ENCODE measurements around the gene KLK3.
"Not testable (repeated sequence)": the region's sequence is repeated elsewhere in the genome, so short reads cannot be mapped to it uniquely, and the experiment has no call there.

KLK3 gene

GRCh38 chr19:50854636-50855410 is at the start of gene KLK3:
KLK3 (plus strand) TSS chr19:50854915; CDS start chr19:50854956, 41 bp downstream.
- no peak for DNase-seq

GRCh38 chr19:50808856-50809255 is 45.9 kb upstream of the KLK3 start:
- in situ Hi-C loops (cut with MboI; ENCODE audit: low pct_unique_long_range_greater_than_20kb, low sequenced_read_pairs), result no loop called here
- DNase-seq, result no peak

More at GRCh38 chr19:50854636-50855410, at the start of gene KLK3:
- in situ Hi-C loops (cut with MboI; ENCODE audit: low pct_unique_long_range_greater_than_20kb, low sequenced_read_pairs), result no loop called here

DNA sequence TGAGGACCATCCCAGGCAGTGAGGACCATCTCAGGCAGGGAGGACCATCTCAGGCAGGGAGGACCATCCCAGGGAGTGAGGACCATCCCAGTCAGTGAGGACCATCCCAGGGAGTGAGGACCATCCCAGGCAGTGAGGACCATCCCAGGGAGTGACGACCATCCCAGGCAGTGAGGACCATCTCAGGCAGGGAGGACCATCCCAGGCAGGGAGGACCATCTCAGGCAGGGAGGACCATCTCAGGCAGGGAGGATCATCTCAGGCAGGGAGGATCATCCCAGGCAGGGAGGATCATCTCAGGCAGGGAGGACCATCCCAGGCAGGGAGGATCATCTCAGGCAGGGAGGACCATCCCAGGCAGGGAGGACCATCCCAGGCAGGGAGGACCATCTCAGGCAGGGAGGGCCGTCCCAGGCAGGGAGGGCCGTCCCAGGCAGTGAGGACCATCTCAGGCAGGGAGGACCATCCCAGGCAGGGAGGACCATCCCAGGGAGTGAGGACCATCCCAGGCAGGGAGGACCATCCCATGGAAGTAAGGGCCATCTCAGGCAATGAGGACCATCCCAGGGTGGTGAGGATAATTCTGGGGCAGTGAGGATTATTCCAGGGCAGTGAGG is 43.0 kb upstream of the KLK3 start:
- in situ Hi-C loops (cut with MboI; ENCODE audit: low pct_unique_long_range_greater_than_20kb, low sequenced_read_pairs), result not testable (repeated sequence)

GRCh38 chr19:50812474-50812873 is 42.2 kb upstream of the KLK3 start:
- in situ Hi-C loops (cut with MboI; ENCODE audit: low pct_unique_long_range_greater_than_20kb, low sequenced_read_pairs), result no loop called here
- no peak for DNase-seq

More for the DNA sequence above, 43.0 kb upstream of the KLK3 start:
- DNase-seq, result not testable (repeated sequence)

GRCh38 chr19:50814883-50815282 is 39.8 kb upstream of the KLK3 start:
- DNase-seq, result no peak
- in situ Hi-C loops (cut with MboI; ENCODE audit: low pct_unique_long_range_greater_than_20kb, low sequenced_read_pairs), result no loop called here

DNA sequence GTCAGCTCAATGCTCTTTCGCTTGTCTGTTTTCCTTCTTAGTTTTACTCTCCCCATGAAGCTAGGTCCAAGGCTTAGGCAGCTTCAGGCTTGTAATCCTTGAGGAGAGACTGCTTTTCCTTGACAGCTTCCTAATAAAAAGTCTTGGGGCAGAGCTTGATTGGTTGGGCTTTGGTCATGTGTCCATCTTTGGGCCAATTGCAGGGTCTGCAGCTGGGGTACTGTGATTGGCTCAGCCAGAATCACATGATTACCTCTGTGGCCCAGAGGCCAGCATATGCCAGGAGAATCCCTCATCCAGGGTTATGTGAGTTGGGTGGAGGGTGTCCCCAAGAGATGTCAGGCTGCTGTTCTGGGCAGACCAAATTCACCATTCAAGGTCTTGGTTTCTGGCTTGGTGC is 39.3 kb upstream of the KLK3 start:
- in situ Hi-C loops (cut with MboI; ENCODE audit: low pct_unique_long_range_greater_than_20kb, low sequenced_read_pairs), result no loop called here
- DNase-seq, result no peak

- in situ Hi-C loops (cut with MboI; ENCODE audit: low pct_unique_long_range_greater_than_20kb, low sequenced_read_pairs), result no loop called here
- DNase-seq, result peak; percentile 56
These were observed 36.5 kb upstream of the KLK3 start for GRCh38 chr19:50817941-50818858.

DNA sequence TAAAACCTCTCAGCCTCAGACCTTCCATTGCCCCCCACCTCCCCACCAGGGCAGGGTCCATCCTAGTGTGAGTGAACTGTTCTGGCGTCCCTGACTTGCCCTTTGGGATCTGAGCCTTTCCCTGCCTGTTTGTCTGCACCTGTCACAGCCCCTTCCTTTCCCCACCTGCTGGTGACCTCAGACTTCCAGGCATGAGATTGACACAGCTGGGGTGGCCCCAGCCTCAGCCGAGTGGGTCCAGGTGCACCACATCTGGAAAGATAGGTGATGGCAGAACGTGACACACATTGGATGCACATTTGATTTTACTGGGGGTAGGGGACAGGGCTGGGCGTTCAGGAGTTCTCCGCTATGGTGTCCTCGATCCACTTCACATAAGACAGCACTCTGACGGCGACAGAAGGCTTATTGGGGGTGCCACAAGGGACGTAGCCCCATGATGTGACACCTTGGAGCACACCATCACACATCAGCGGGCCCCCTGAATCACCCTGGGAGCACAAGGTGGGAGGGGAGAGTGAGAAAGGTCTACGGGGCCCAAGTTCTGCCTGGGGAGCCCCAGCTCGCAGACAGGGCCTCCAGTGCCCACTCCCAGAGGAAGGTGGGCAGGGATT is 35.7 kb upstream of the KLK3 start:
- no peak for DNase-seq

DNA sequence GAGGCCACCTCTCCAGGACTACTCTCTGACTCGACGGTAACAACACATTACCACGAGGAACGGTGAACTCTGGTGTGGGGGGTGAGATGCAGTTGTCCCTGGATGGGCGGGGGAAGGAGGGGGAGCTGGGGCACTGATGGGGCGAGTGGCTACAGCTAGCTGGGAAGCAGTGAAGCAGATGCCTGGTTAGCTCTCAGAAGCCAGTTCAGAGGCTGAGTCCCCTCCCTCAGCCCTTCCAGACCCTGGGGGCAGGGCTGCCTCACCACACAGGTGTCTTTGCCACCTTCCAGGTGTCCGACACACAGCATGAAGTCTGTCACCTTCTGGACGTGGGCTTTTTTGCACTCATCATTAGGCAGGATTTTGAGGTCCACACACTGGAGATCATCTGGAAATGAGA is 35.1 kb upstream of the KLK3 start:
- no peak for DNase-seq
- in situ Hi-C loops (cut with MboI; ENCODE audit: low pct_unique_long_range_greater_than_20kb, low sequenced_read_pairs), result no loop called here

More for the DNA sequence above, 35.7 kb upstream of the KLK3 start:
- in situ Hi-C loops (cut with MboI; ENCODE audit: low pct_unique_long_range_greater_than_20kb, low sequenced_read_pairs), result no loop called here

DNA sequence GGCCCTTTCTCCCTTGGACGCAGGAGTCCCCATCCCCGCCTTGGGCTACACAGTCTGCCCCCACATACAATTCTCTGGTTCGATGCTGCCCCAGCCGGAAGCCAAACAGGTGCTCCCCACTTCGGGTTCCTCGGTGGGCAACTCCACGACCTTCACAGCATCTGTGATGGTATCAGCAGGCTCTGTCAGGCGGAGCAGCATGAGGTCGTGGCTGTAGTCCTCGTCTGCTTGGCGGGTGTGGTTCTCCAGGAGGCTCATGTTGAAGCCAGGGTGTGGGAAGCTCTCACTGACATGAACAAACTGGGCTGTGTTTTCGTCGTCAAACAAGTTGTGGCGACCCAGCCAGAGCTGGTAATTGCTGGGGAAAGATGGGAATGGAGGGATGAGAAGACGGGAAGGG is 34.6 kb upstream of the KLK3 start:
- in situ Hi-C loops (cut with MboI; ENCODE audit: low pct_unique_long_range_greater_than_20kb, low sequenced_read_pairs), result no loop called here
- no peak for DNase-seq

GRCh38 chr19:50820549-50821247 is 34.0 kb upstream of the KLK3 start:
- DNase-seq, result peak; percentile 31
- in situ Hi-C loops (cut with MboI; ENCODE audit: low pct_unique_long_range_greater_than_20kb, low sequenced_read_pairs), result no loop called here

DNA sequence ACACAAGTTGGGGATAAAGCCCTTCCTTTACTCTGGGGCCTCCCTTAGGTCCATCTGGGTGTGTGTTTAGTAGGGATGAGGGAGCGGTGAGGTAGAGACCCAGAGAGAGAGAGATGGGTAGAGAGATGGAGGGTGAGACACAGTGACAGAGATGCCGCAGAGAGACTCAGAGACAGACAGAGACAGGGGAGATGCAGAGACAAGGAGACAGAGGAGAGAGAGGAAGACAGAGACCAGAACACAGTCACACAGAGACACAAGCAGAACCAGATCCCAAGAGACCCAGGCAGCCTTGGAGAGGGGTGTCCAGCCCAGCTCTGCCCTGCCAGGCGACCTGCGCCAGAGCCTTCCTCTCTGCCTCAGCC is 33.5 kb upstream of the KLK3 start:
- in situ Hi-C loops (cut with MboI; ENCODE audit: low pct_unique_long_range_greater_than_20kb, low sequenced_read_pairs), result no loop called here
- DNase-seq, result no peak

DNA sequence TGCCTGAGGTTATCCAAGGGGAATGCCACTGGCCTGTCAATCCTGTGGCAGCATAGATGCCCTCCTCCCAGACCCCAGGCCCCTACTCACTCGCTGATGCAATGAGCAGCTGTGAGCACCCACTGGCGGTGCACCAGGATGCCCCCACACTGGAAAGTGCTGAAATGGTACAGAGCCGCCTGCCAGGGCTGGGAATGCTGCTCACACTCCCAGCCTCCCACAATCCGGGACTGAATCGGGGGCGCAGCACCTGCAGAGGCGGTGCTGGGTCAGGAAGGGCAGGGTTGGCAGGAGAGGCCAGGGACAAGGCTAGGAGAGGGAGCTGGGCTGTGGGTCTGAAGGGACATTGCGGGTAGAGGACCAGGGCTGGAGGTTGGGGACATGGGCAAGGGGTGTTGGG is 33.1 kb upstream of the KLK3 start:
- in situ Hi-C loops (cut with MboI; ENCODE audit: low pct_unique_long_range_greater_than_20kb, low sequenced_read_pairs), result no loop called here
- DNase-seq, result no peak

- no peak for DNase-seq
- in situ Hi-C loops (cut with MboI; ENCODE audit: low pct_unique_long_range_greater_than_20kb, low sequenced_read_pairs), result no loop called here
These were observed 32.0 kb upstream of the KLK3 start for GRCh38 chr19:50822661-50823208.

DNA sequence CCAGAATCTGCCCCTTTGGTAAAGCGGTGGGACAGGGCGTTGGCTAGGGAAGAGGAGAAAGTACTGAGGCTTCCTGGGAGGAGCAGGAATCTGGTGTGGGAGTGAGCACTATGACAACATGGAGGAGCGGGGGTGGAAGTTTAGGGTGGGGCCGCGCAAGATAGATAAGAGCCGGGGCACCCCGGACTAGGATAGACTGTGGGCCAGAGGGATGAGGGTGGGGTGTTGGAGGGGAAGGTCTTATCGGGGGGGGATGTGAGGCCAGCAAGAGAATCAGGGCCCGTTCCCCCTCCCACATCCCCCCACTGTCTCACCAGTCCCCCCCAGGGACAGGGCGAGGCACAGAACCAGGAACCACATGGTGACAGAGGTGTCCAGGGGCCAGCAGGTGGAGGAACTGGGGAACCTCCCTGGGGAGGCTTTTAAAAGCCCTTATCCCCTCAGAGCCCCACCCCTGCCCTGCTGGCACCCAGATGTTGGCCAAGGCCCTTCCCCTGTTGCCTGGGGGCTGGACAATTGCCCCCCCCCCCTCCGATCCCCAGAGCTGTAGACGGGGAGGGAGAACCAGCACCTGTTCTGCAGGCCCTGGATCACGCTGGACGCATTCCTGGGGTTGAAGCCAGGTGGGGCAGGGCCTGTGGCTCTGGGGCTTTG is 31.2 kb upstream of the KLK3 start, which contains the start of gene KLK1:
KLK1 (minus strand) TSS at position 399 of the 654 bp plus-strand sequence; CDS start at position 360, 39 bp downstream.
- no peak for DNase-seq
- in situ Hi-C loops (cut with MboI; ENCODE audit: low pct_unique_long_range_greater_than_20kb, low sequenced_read_pairs), result no loop called here

- in situ Hi-C loops (cut with MboI; ENCODE audit: low pct_unique_long_range_greater_than_20kb, low sequenced_read_pairs), result no loop called here
- no peak for DNase-seq
These were observed 28.0 kb upstream of the KLK3 start for GRCh38 chr19:50826492-50827240.

GRCh38 chr19:50827476-50827875 is 27.2 kb upstream of the KLK3 start:
- no peak for DNase-seq
- in situ Hi-C loops (cut with MboI; ENCODE audit: low pct_unique_long_range_greater_than_20kb, low sequenced_read_pairs), result no loop called here
